HEK293 (cell line): Measurements from ENCODE around the gene CREBBP.

Experiments
- CTCF ChIA-PET: fragments of 350-600 bp; formaldehyde crosslinking; extraction: SDS; loops from one replicate; lab custom pipeline; 2021; ENCODE audit warnings: antibody characterized with exemption; lab: Yijun Ruan, JAX
- POLR2A ChIA-PET: fragments of 300-600 bp; formaldehyde crosslinking; extraction: SDS; loops from one replicate; lab custom pipeline; 2020; ENCODE audit warnings: antibody characterized with exemption, inconsistent platforms; lab: Yijun Ruan, JAX
- H3K27ac ChIP-seq: fragments of 200-500 bp; sonication (Bioruptor generic); 2 replicates; pipeline ENCODE4 v1.5.1; 2014; ENCODE audit warnings: low read depth, low read length, control low read depth, inconsistent platforms; ENCODE audit errors: extremely low read depth
- H3K36me3 ChIP-seq, 2 experiments: fragments of 200-500 bp in 1 of 2; sonication (Bioruptor generic) in 1 of 2; 1 replicate in 1 of 2; 2 replicates in 1 of 2; pipeline ENCODE4 v1.5.1; 2014 to 2017; ENCODE audit warnings: inconsistent platforms in 2 of 2, low read length in 2 of 2; ENCODE audit not compliant: control insufficient read depth in 2 of 2, insufficient read depth in 1 of 2
- H3K4me1 ChIP-seq: fragments of 200-500 bp; sonication (Bioruptor generic); 2 replicates; pipeline ENCODE4 v1.5.1; 2014; ENCODE audit warnings: mild to moderate bottlenecking, low read length, inconsistent platforms; ENCODE audit not compliant: control insufficient read depth, insufficient read depth
- H3K4me3 ChIP-seq: 2 replicates; pipeline ENCODE4 v1.5.1; 2011; ENCODE audit warnings: low read depth, mild to moderate bottlenecking, control low read depth, low read length, moderate library complexity
- H3K9me3 ChIP-seq: fragments of 200-500 bp; sonication (Bioruptor generic); 2 replicates; pipeline ENCODE4 v1.5.1; 2014; ENCODE audit warnings: low read depth, low read length, inconsistent platforms; ENCODE audit not compliant: control insufficient read depth, insufficient read depth
- GLIS1 ChIP-seq: fragments of 450-650 bp; formaldehyde crosslinking; IDR thresholded peaks from 2 replicates; pipeline ENCODE4 v1.5.1; 2016; ENCODE audit warnings: missing biosample characterization, missing genetic modification characterization
- KLF1 ChIP-seq: fragments of 450-650 bp; formaldehyde crosslinking; IDR thresholded peaks from 2 replicates; pipeline ENCODE4 v1.5.1; 2016; ENCODE audit warnings: missing biosample characterization, missing genetic modification characterization
- PRDM1 ChIP-seq: fragments of 450-650 bp; formaldehyde crosslinking; IDR thresholded peaks from 2 replicates; pipeline ENCODE4; 2016; ENCODE audit warnings: missing biosample characterization, missing genetic modification characterization
- SCRT1 ChIP-seq: fragments of 450-650 bp; formaldehyde crosslinking; IDR thresholded peaks from 2 replicates; pipeline ENCODE4 v1.5.1; 2016; ENCODE audit warnings: missing biosample characterization, missing genetic modification characterization, borderline replicate concordance
- TCF7L2 ChIP-seq: IDR thresholded peaks from 2 replicates; pipeline ENCODE4 v1.6.1; 2011; ENCODE audit warnings: low read depth, mild to moderate bottlenecking, inconsistent platforms, low read length, moderate library complexity, borderline replicate concordance
- YY1 ChIP-seq: fragments of 450-650 bp; formaldehyde crosslinking; IDR thresholded peaks from 2 replicates; pipeline ENCODE4 v1.5.1; 2018; ENCODE audit warnings: missing biosample characterization, missing genetic modification characterization
- YY2 ChIP-seq: fragments of 450-650 bp; formaldehyde crosslinking; IDR thresholded peaks from 2 replicates; pipeline ENCODE4 v1.5.1; 2016; ENCODE audit warnings: missing biosample characterization, missing genetic modification characterization
- ZBTB20 ChIP-seq: fragments of 450-650 bp; formaldehyde crosslinking; IDR thresholded peaks from 2 replicates; pipeline ENCODE4 v1.5.1; 2016; ENCODE audit warnings: missing biosample characterization, missing genetic modification characterization
- ZBTB21 ChIP-seq: fragments of 450-650 bp; formaldehyde crosslinking; IDR thresholded peaks from 2 replicates; pipeline ENCODE4 v1.5.1; 2017; ENCODE audit warnings: missing biosample characterization, missing genetic modification characterization
- ZFP37 ChIP-seq: fragments of 450-650 bp; formaldehyde crosslinking; IDR thresholded peaks from 2 replicates; pipeline ENCODE4 v1.5.1; 2016; ENCODE audit warnings: missing biosample characterization, missing genetic modification characterization
- ZNF10 ChIP-seq: fragments of 450-650 bp; formaldehyde crosslinking; IDR thresholded peaks from 2 replicates; pipeline ENCODE4 v1.5.1; 2017; ENCODE audit warnings: missing biosample characterization, missing genetic modification characterization
- ZNF121 ChIP-seq: fragments of 450-650 bp; formaldehyde crosslinking; IDR thresholded peaks from 2 replicates; pipeline ENCODE4 v1.5.1; 2016; ENCODE audit warnings: missing biosample characterization, missing genetic modification characterization
- ZNF132 ChIP-seq: fragments of 450-650 bp; formaldehyde crosslinking; IDR thresholded peaks from 2 replicates; pipeline ENCODE4 v1.5.1; 2017; ENCODE audit warnings: missing biosample characterization, missing genetic modification characterization, borderline replicate concordance
- ZNF133 ChIP-seq: fragments of 450-650 bp; formaldehyde crosslinking; IDR thresholded peaks from 2 replicates; pipeline ENCODE4 v1.5.1; 2016; ENCODE audit warnings: missing biosample characterization, missing genetic modification characterization
- ZNF239 ChIP-seq: fragments of 450-650 bp; formaldehyde crosslinking; IDR thresholded peaks from 2 replicates; pipeline ENCODE4 v1.5.1; 2016; ENCODE audit warnings: missing biosample characterization, missing genetic modification characterization
- ZNF302 ChIP-seq: fragments of 450-650 bp; formaldehyde crosslinking; IDR thresholded peaks from 2 replicates; pipeline ENCODE4 v1.5.1; 2016; ENCODE audit warnings: missing biosample characterization, missing genetic modification characterization, low read depth
- ZNF366 ChIP-seq: fragments of 450-650 bp; formaldehyde crosslinking; conservative IDR thresholded peaks from 2 replicates; pipeline ENCODE4 v1.5.1; 2016; ENCODE audit warnings: missing biosample characterization, missing genetic modification characterization
- ZNF416 ChIP-seq: fragments of 450-650 bp; formaldehyde crosslinking; IDR thresholded peaks from 2 replicates; pipeline ENCODE4 v1.5.1; 2016; ENCODE audit warnings: missing biosample characterization, missing genetic modification characterization
- ZNF555 ChIP-seq: fragments of 450-650 bp; formaldehyde crosslinking; conservative IDR thresholded peaks from 2 replicates; pipeline ENCODE4 v1.5.1; 2017; ENCODE audit warnings: missing biosample characterization, mild to moderate bottlenecking, missing genetic modification characterization, inconsistent platforms
- ZNF621 ChIP-seq: fragments of 450-650 bp; formaldehyde crosslinking; IDR thresholded peaks from 2 replicates; pipeline ENCODE4 v1.5.1; 2017; ENCODE audit warnings: missing biosample characterization, missing genetic modification characterization
- ZSCAN16 ChIP-seq: fragments of 450-650 bp; formaldehyde crosslinking; IDR thresholded peaks from 2 replicates; pipeline ENCODE4 v1.5.1; 2016; ENCODE audit warnings: missing biosample characterization, missing genetic modification characterization
- ZSCAN30 ChIP-seq: fragments of 450-650 bp; IDR thresholded peaks from 2 replicates; pipeline ENCODE4 v1.5.1; 2018; ENCODE audit warnings: missing biosample characterization, mild to moderate bottlenecking, missing genetic modification characterization, moderate library complexity
- TF ChIP-seq, protein P1 (sequence below): fragments of 450-650 bp; formaldehyde crosslinking; IDR thresholded peaks from 2 replicates; pipeline ENCODE4 v1.5.1; 2016; ENCODE audit warnings: missing biosample characterization, missing genetic modification characterization
- TF ChIP-seq, protein P2 (sequence below): fragments of 450-650 bp; formaldehyde crosslinking; IDR thresholded peaks from 2 replicates; pipeline ENCODE4 v1.5.1; 2016; ENCODE audit warnings: missing biosample characterization, missing genetic modification characterization
- TF ChIP-seq, protein P3 (sequence below): fragments of 450-650 bp; formaldehyde crosslinking; IDR thresholded peaks from 2 replicates; pipeline ENCODE4 v1.5.1; 2016; ENCODE audit warnings: missing biosample characterization, missing genetic modification characterization
- TF ChIP-seq, protein P4 (sequence below): fragments of 450-650 bp; formaldehyde crosslinking; IDR thresholded peaks from 2 replicates; pipeline ENCODE4 v1.5.1; 2017; ENCODE audit warnings: missing biosample characterization, missing genetic modification characterization

CREBBP gene

DNA sequence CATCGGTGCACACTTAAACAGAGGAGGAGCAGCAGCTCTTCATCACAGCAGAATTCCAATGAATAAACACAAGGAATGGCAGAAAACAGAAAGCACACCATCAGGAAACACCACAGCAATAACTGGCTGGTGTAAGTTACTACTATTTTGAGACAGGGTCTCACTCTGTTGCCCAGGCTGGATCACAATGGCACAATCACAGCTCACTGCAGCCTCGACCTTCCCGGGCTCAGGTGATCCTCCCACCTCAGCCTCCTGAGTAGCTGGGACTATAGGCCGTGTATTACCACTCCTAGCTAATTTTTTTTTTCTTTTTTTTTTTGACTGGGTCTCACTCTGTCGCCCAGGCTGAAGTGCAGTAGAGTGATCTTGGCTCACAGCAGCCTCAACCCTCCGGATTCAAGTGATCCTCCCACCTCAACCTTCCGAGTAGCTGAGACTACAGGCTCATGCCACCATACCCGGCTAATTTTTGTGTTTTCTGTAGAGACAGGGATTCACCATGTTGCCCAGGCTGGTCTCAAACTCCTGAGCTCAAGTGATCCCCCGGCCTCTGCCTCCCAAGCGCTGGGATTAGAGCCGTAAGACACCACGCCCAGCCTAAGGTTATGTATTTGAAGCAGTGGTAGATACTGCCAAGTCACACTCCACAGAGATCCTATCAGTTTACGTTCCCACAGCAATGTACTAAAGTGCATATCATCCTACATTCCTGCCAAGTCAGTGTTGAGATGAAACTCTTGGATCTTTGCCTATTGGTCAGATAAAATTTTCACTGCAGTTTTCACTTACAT is 183.9 kb downstream of the CREBBP start:
- peaks cover 0 to 8% of the 10 kb centered on the region in 2 experiments; a peak in 2 of 3 replicates for H3K36me3 ChIP-seq
- H3K4me1 ChIP-seq: no peaks in the 10 kb centered on the region
- H3K27ac ChIP-seq: no peak overlapping the region
- H3K4me3 ChIP-seq: no peak overlapping the region
- ChIA-PET POLR2A (no interaction called here), CTCF (interaction anchor here (0.6 to 1.3 kb wide), 4 partner anchors 22 to 557 kb away, joined by 3 to 8 read pairs (median 4); no protein-coding TSS in a partner anchor)
- TF ChIP-seq ZNF121 (tag by site-specific recombination) (peak; percentile 94), ZNF366 (no peak), ZSCAN16 (tag by site-specific recombination) (no peak), TCF7L2 (no peak), ZNF555 (no peak), PRDM1 (tag by site-specific recombination) (0 out of 2 replicates have a peak, but pooled peaks have one; percentile 25), KLF1 (tag by site-specific recombination) (peak; percentile 35; the same call in 1 of the 2 replicates)
- TF ChIP-seq, protein P1, sequence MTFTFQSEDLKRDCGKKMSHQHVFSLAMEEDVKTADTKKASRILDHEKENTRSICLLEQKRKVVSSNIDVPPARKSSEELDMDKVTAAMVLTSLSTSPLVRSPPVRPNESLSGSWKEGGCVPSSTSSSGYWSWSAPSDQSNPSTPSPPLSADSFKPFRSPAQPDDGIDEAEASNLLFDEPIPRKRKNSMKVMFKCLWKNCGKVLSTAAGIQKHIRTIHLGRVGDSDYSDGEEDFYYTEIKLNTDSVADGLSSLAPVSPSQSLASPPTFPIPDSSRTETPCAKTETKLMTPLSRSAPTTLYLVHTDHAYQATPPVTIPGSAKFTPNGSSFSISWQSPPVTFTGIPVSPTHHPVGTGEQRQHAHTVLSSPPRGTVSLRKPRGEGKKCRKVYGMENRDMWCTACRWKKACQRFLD: no peak
- TF ChIP-seq, protein P2, sequence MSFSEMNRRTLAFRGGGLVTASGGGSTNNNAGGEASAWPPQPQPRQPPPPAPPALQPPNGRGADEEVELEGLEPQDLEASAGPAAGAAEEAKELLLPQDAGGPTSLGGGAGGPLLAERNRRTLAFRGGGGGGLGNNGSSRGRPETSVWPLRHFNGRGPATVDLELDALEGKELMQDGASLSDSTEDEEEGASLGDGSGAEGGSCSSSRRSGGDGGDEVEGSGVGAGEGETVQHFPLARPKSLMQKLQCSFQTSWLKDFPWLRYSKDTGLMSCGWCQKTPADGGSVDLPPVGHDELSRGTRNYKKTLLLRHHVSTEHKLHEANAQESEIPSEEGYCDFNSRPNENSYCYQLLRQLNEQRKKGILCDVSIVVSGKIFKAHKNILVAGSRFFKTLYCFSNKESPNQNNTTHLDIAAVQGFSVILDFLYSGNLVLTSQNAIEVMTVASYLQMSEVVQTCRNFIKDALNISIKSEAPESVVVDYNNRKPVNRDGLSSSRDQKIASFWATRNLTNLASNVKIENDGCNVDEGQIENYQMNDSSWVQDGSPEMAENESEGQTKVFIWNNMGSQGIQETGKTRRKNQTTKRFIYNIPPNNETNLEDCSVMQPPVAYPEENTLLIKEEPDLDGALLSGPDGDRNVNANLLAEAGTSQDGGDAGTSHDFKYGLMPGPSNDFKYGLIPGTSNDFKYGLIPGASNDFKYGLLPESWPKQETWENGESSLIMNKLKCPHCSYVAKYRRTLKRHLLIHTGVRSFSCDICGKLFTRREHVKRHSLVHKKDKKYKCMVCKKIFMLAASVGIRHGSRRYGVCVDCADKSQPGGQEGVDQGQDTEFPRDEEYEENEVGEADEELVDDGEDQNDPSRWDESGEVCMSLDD (tag by site-specific recombination): no peak
- TF ChIP-seq, protein P3, sequence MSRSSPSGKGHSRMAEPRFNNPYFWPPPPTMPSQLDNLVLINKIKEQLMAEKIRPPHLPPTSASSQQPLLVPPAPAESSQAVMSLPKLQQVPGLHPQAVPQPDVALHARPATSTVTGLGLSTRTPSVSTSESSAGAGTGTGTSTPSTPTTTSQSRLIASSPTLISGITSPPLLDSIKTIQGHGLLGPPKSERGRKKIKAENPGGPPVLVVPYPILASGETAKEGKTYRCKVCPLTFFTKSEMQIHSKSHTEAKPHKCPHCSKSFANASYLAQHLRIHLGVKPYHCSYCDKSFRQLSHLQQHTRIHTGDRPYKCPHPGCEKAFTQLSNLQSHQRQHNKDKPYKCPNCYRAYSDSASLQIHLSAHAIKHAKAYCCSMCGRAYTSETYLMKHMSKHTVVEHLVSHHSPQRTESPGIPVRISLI: peak; percentile 63; the same call in 1 of the 2 replicates
- H3K9me3 ChIP-seq: no peaks in the 10 kb centered on the region

DNA sequence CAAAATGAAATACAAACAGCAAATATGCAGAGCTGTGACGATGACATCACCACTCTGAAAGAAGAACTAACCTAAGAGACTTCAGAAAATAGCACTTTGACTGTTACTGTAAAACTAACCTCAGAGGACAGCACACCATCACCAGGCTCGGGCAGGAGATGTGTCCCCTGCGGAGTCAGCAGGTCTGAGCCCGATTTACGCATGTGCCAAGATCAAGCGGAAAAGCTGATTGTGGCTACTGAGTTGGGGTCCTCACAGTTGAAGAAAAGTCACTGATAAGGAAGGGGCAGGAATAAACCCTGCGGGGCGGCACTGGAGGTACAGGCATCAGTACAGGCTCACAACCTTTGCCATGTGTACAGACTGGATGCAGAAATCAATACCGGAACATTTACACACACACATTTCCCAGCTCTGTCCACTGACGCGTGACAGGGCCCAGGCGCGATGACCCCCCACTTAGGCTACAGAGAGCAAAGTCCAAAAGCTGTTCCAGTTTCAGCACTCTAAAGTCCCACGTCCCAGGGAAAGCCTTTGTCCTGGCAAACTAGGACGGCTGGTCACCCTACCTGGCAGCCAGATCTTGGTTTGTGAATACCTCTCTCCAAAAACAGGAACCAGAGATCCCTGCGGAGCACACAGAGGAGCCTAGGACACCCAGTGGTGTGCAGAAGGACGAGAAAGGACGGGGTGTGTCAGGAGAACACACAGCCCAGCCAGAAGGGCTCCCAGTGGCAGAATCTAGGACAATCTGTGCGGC is 184.7 kb downstream of the CREBBP start:
- Histone ChIP-seq H3K4me3 (no peak overlapping the region), H3K9me3 (no peaks in the 10 kb centered on the region), H3K27ac (no peak overlapping the region), H3K36me3 (peaks cover 0 to 10% of the 10 kb centered on the region in 2 experiments; a peak in 2 of 3 replicates), H3K4me1 (no peaks in the 10 kb centered on the region)
- POLR2A ChIA-PET: no interaction called here
- CTCF ChIA-PET: interaction anchor here (0.6 to 1.3 kb wide), 5 partner anchors 15 to 558 kb away, joined by 3 to 8 read pairs (median 3); partner anchors contain the start of gene DNASE1
- TF ChIP-seq ZBTB20 (tag by site-specific recombination) (no peak), ZNF416 (tag by site-specific recombination) (no peak), ZNF132 (no peak), SCRT1 (tag by site-specific recombination) (no peak), ZNF133 (tag by site-specific recombination) (no peak), ZNF239 (tag by site-specific recombination) (no peak), ZNF302 (tag by site-specific recombination) (no peak), ZNF621 (tag by site-specific recombination) (no peak), GLIS1 (tag by site-specific recombination) (peak; percentile 31; the same call in 1 of the 2 replicates), ZFP37 (tag by site-specific recombination) (no peak), ZSCAN30 (tag by site-specific recombination) (no peak), YY1 (tag by site-specific recombination) (no peak), YY2 (tag by site-specific recombination) (no peak), ZBTB21 (tag by site-specific recombination) (no peak), ZNF10 (tag by site-specific recombination) (no peak)
- TF ChIP-seq, protein P3: no peak
- TF ChIP-seq, protein P4, sequence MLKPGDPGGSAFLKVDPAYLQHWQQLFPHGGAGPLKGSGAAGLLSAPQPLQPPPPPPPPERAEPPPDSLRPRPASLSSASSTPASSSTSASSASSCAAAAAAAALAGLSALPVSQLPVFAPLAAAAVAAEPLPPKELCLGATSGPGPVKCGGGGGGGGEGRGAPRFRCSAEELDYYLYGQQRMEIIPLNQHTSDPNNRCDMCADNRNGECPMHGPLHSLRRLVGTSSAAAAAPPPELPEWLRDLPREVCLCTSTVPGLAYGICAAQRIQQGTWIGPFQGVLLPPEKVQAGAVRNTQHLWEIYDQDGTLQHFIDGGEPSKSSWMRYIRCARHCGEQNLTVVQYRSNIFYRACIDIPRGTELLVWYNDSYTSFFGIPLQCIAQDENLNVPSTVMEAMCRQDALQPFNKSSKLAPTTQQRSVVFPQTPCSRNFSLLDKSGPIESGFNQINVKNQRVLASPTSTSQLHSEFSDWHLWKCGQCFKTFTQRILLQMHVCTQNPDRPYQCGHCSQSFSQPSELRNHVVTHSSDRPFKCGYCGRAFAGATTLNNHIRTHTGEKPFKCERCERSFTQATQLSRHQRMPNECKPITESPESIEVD (tag by site-specific recombination): 0 out of 2 replicates have a peak, but pooled peaks have one; percentile 41
